GM21576 (cell line): ENCODE measurements around the gene MUCL3.
"Not testable (repeated sequence)": the region's sequence is repeated elsewhere in the genome, so short reads cannot be mapped to it uniquely, and the experiment has no call there.

Experiments used
- ATAC-seq: cut with Tn5 transposase; IDR thresholded peaks from one replicate; pipeline ENCODE4 v1.9.1; 2021; ENCODE audit warnings: mild to moderate bottlenecking, moderate library complexity; ENCODE audit not compliant: unreplicated experiment

MUCL3 gene

GRCh38 chr6:30939473-30939872 lies 1.3 kb upstream of the MUCL3 start:
- no peak for ATAC-seq

GRCh38 chr6:30942338-30943060 lies 1.7 kb downstream of the MUCL3 start:
- no peak for ATAC-seq

GRCh38 chr6:30944051-30944450 lies 3.3 kb downstream of the MUCL3 start:
- no peak for ATAC-seq

GRCh38 chr6:30945281-30945680 lies 4.5 kb downstream of the MUCL3 start:
- no peak for ATAC-seq

- ATAC-seq: no peak
Observed at GRCh38 chr6:30947231-30947630, 6.5 kb downstream of the MUCL3 start.

- no peak for ATAC-seq
Observed at GRCh38 chr6:30948811-30949210, 8.0 kb downstream of the MUCL3 start.

- ATAC-seq: no peak
Observed at GRCh38 chr6:30951907-30952469, 11.2 kb downstream of the MUCL3 start.

- ATAC-seq: no peak
Observed at GRCh38 chr6:30954631-30955366, 14.0 kb downstream of the MUCL3 start.

- no peak for ATAC-seq
Observed at GRCh38 chr6:30955367-30956042, 14.7 kb downstream of the MUCL3 start.

- ATAC-seq: no peak
Observed at GRCh38 chr6:30957716-30958115, 16.9 kb downstream of the MUCL3 start.

- ATAC-seq: no peak
Observed at GRCh38 chr6:30960907-30961673, 20.3 kb downstream of the MUCL3 start.

- ATAC-seq: no peak
Observed at GRCh38 chr6:30962716-30963115, 21.9 kb downstream of the MUCL3 start.

- no peak for ATAC-seq
Observed at GRCh38 chr6:30963641-30964040, 22.9 kb downstream of the MUCL3 start.

- no peak for ATAC-seq
Observed at GRCh38 chr6:30964075-30964474, 23.3 kb downstream of the MUCL3 start.

GRCh38 chr6:30965140-30965601 lies 24.4 kb downstream of the MUCL3 start:
- ATAC-seq: no peak

- ATAC-seq: no peak
Observed at GRCh38 chr6:30966154-30966553, 25.4 kb downstream of the MUCL3 start.

GRCh38 chr6:30969171-30969570 lies 28.4 kb downstream of the MUCL3 start:
- not testable (repeated sequence) for ATAC-seq

GRCh38 chr6:30970946-30971345 lies 30.2 kb downstream of the MUCL3 start:
- ATAC-seq: no peak

- no peak for ATAC-seq
Observed at GRCh38 chr6:30972816-30973215, 32.0 kb downstream of the MUCL3 start.

GRCh38 chr6:30974490-30975252 lies 33.9 kb downstream of the MUCL3 start:
- ATAC-seq: no peak
